SK-N-SH treated with all-trans-retinoic acid at 6 μM for 48 hours (cell line): Measurements from ENCODE around the gene DNHD1.

ENCODE experiments used
- BACH2 ChIP-seq: fragments of 250-450 bp; sonication (Bioruptor Pico); IDR thresholded peaks from 2 replicates; pipeline ENCODE4 v1.9.0; 2021; ENCODE audit warnings: mild to moderate bottlenecking, borderline replicate concordance
- ESRRG ChIP-seq: fragments of 250-450 bp; sonication (Bioruptor Pico); IDR thresholded peaks from 2 replicates; pipeline ENCODE4 v1.6.1; 2021; ENCODE audit warnings: mild to moderate bottlenecking
- RARB ChIP-seq: fragments of 250-450 bp; sonication (Bioruptor Pico); IDR thresholded peaks from 2 replicates; pipeline ENCODE4 v1.8.0; 2021; ENCODE audit warnings: mild to moderate bottlenecking, moderate library complexity
- SNAI2 ChIP-seq: fragments of 250-450 bp; sonication (Bioruptor Pico); IDR thresholded peaks from 2 replicates; pipeline ENCODE4 v1.5.0; 2020; ENCODE audit warnings: mild to moderate bottlenecking, moderate library complexity
- TCF4 ChIP-seq: fragments of 250-450 bp; sonication (Bioruptor Pico); IDR thresholded peaks from 2 replicates; pipeline ENCODE4 v1.8.0; 2021; ENCODE audit warnings: mild to moderate bottlenecking, moderate library complexity, borderline replicate concordance
- ZNF565 ChIP-seq: fragments of 450-650 bp; formaldehyde crosslinking; conservative IDR thresholded peaks from 2 replicates; pipeline ENCODE4 v1.5.0; 2020; ENCODE audit warnings: low read depth, mild to moderate bottlenecking, moderate library complexity
- ZNF70 ChIP-seq: fragments of 450-650 bp; formaldehyde crosslinking; IDR thresholded peaks from 2 replicates; pipeline ENCODE4 v1.5.0; 2020; ENCODE audit warnings: mild to moderate bottlenecking, moderate library complexity
- ZNF8 ChIP-seq: fragments of 450-650 bp; formaldehyde crosslinking; IDR thresholded peaks from 2 replicates; pipeline ENCODE4 v1.5.0; 2020; ENCODE audit warnings: mild to moderate bottlenecking, moderate library complexity
- TF ChIP-seq, protein P1 (sequence below): fragments of 250-450 bp; sonication (Bioruptor Pico); IDR thresholded peaks from 2 replicates; pipeline ENCODE4 v1.8.0; 2020; ENCODE audit warnings: mild to moderate bottlenecking, moderate library complexity, borderline replicate concordance
- TF ChIP-seq, protein P2 (sequence below): fragments of 250-450 bp; sonication (Bioruptor Pico); IDR thresholded peaks from 2 replicates; pipeline ENCODE4 v1.5.1; 2021; ENCODE audit warnings: mild to moderate bottlenecking, moderate library complexity
- TF ChIP-seq, protein P3 (sequence below): fragments of 250-450 bp; sonication (Bioruptor Pico); IDR thresholded peaks from 2 replicates; pipeline ENCODE4 v1.5.1; 2020; ENCODE audit warnings: low read depth, mild to moderate bottlenecking, moderate library complexity
- TF ChIP-seq, protein P4 (sequence below): fragments of 250-450 bp; sonication (Bioruptor Pico); IDR thresholded peaks from 2 replicates; pipeline ENCODE4 v1.5.0; 2020; ENCODE audit warnings: mild to moderate bottlenecking, moderate library complexity

DNA sequence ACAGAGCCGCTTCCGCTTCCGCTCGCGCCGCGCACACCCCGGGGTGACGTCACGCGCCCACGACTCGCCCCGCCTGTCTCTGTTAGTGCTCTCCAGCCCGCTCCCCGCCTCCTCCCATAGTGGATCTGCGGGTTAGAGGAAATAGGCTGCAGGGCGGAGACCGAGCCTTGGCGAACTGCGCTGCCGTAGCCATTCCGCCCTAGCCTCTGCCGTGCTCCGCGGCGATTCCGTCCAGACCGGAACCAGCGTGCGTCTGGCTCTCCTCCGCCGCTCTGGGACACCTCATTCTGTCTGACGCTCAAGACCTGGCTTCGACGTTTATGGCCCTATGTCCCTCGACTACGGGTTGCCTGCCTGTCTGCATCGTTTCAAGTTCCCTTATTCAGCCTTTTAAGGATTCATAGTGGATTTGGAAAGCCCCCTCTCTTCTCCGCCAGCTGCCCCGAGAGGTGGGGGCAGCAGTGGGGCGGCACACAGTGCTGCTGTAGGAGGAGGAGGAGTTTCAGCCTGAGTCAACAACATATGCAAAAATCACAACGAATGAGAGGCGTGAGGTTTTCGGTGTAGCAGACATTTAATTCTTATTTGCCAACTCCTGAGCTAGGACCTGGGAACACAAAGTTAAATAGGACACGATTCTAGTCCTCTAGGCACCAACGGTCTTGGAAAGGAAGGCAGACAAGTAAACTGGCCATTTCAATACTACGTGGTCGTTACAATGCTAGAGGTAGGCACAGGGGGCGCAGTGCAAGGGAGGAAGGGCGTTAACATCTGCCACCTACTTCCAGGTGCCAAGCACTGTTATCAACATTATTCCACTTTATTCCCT lies 115.3 kb downstream of the DNHD1 start, which contains the start of gene TAF10:
- TF ChIP-seq RARB (CRISPR knock-in tag) (no peak), ZNF70 (CRISPR knock-in tag) (no peak), TCF4 (CRISPR knock-in tag) (peak; percentile 15; the same call in 1 of the 2 replicates), ZNF565 (CRISPR knock-in tag) (no peak), ESRRG (CRISPR knock-in tag) (no peak), BACH2 (CRISPR knock-in tag) (no peak), ZNF8 (CRISPR knock-in tag) (no peak), SNAI2 (CRISPR knock-in tag) (no peak)
- TF ChIP-seq, protein P1, sequence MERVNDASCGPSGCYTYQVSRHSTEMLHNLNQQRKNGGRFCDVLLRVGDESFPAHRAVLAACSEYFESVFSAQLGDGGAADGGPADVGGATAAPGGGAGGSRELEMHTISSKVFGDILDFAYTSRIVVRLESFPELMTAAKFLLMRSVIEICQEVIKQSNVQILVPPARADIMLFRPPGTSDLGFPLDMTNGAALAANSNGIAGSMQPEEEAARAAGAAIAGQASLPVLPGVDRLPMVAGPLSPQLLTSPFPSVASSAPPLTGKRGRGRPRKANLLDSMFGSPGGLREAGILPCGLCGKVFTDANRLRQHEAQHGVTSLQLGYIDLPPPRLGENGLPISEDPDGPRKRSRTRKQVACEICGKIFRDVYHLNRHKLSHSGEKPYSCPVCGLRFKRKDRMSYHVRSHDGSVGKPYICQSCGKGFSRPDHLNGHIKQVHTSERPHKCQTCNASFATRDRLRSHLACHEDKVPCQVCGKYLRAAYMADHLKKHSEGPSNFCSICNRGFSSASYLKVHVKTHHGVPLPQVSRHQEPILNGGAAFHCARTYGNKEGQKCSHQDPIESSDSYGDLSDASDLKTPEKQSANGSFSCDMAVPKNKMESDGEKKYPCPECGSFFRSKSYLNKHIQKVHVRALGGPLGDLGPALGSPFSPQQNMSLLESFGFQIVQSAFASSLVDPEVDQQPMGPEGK (CRISPR knock-in tag), result peak; percentile 42; the same call in 1 of the 2 replicates
- TF ChIP-seq, protein P2, sequence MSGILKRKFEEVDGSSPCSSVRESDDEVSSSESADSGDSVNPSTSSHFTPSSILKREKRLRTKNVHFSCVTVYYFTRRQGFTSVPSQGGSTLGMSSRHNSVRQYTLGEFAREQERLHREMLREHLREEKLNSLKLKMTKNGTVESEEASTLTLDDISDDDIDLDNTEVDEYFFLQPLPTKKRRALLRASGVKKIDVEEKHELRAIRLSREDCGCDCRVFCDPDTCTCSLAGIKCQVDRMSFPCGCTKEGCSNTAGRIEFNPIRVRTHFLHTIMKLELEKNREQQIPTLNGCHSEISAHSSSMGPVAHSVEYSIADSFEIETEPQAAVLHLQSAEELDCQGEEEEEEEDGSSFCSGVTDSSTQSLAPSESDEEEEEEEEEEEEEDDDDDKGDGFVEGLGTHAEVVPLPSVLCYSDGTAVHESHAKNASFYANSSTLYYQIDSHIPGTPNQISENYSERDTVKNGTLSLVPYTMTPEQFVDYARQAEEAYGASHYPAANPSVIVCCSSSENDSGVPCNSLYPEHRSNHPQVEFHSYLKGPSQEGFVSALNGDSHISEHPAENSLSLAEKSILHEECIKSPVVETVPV (CRISPR knock-in tag), result no peak
- TF ChIP-seq, protein P3, sequence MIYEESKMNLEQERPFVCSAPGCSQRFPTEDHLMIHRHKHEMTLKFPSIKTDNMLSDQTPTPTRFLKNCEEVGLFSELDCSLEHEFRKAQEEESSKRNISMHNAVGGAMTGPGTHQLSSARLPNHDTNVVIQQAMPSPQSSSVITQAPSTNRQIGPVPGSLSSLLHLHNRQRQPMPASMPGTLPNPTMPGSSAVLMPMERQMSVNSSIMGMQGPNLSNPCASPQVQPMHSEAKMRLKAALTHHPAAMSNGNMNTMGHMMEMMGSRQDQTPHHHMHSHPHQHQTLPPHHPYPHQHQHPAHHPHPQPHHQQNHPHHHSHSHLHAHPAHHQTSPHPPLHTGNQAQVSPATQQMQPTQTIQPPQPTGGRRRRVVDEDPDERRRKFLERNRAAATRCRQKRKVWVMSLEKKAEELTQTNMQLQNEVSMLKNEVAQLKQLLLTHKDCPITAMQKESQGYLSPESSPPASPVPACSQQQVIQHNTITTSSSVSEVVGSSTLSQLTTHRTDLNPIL (CRISPR knock-in tag), result no peak
- TF ChIP-seq, protein P4, sequence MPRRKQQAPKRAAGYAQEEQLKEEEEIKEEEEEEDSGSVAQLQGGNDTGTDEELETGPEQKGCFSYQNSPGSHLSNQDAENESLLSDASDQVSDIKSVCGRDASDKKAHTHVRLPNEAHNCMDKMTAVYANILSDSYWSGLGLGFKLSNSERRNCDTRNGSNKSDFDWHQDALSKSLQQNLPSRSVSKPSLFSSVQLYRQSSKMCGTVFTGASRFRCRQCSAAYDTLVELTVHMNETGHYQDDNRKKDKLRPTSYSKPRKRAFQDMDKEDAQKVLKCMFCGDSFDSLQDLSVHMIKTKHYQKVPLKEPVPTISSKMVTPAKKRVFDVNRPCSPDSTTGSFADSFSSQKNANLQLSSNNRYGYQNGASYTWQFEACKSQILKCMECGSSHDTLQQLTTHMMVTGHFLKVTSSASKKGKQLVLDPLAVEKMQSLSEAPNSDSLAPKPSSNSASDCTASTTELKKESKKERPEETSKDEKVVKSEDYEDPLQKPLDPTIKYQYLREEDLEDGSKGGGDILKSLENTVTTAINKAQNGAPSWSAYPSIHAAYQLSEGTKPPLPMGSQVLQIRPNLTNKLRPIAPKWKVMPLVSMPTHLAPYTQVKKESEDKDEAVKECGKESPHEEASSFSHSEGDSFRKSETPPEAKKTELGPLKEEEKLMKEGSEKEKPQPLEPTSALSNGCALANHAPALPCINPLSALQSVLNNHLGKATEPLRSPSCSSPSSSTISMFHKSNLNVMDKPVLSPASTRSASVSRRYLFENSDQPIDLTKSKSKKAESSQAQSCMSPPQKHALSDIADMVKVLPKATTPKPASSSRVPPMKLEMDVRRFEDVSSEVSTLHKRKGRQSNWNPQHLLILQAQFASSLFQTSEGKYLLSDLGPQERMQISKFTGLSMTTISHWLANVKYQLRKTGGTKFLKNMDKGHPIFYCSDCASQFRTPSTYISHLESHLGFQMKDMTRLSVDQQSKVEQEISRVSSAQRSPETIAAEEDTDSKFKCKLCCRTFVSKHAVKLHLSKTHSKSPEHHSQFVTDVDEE (CRISPR knock-in tag), result no peak
